GM23338 (cell line): Measurements from ENCODE around the gene BAMBI.

Source experiments
- CREB1 ChIP-seq: fragments of 250-450 bp; sonication (Bioruptor Pico); IDR thresholded peaks from 2 replicates; pipeline ENCODE4 v1.5.0; 2020; ENCODE audit warnings: low read depth, mild to moderate bottlenecking, moderate library complexity
- EZH2 ChIP-seq: fragments of 200-600 bp; sonication (generic); IDR thresholded peaks from one replicate; pipeline ENCODE4 v1.8.0; 2017; ENCODE audit warnings: antibody characterized with exemption, mild to moderate bottlenecking, low read depth; ENCODE audit not compliant: unreplicated experiment
- EZH2phosphoT487 ChIP-seq: fragments of 200-600 bp; sonication (generic); IDR thresholded peaks from one replicate; pipeline ENCODE4 v1.8.1; 2018; ENCODE audit warnings: antibody characterized with exemption; ENCODE audit not compliant: unreplicated experiment
- JUNB ChIP-seq: IDR thresholded peaks from one replicate; pipeline ENCODE4 v1.6.1; 2016; ENCODE audit warnings: antibody characterized with exemption; ENCODE audit not compliant: unreplicated experiment
- POLR2AphosphoS5 ChIP-seq: IDR thresholded peaks from 2 replicates; pipeline ENCODE4 v1.6.1; 2016; ENCODE audit warnings: antibody characterized with exemption, low read depth
- TF ChIP-seq, protein P1 (sequence below), 2 experiments: fragments of 200-600 bp in 1 of 2; sonication (generic) in 1 of 2; conservative IDR thresholded peaks; 2 replicates each; pipeline versions ENCODE4 v1.5.1 to v1.6.1; 2016 to 2017; ENCODE audit warnings: antibody characterized with exemption in 2 of 2, low read depth in 2 of 2, mild to moderate bottlenecking in 2 of 2, moderate library complexity in 1 of 2
- TF ChIP-seq, protein P2 (sequence below): IDR thresholded peaks from one replicate; pipeline ENCODE4 v1.6.1; 2018; ENCODE audit warnings: antibody characterized with exemption; ENCODE audit not compliant: unreplicated experiment

DNA sequence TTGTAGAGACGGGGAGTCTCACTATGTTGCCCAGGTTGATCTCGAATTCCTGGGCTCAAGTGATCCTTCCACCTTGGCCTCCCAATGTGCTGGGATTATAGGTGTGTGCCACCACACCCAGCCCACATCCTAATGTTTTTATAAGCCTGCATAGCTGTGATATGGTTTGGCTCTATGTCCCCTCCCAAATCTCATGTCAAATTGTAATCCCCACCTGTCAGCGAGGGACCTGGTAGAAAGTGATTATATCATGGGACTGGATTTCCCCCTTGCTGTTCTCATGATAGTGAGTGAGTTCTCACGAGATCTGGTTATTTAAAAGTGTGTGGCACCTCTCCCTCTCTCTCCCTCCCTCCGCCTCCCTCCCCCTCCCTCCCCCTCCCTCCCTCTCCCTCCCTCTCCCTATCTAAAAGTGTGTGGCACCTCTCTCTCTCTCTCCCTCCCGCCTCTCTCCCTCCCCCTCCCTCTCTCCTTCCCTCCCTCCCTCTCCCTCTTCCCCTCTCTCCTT is 13.9 kb downstream of the BAMBI start:
- no peak for TF ChIP-seq EZH2
- TF ChIP-seq, protein P1, sequence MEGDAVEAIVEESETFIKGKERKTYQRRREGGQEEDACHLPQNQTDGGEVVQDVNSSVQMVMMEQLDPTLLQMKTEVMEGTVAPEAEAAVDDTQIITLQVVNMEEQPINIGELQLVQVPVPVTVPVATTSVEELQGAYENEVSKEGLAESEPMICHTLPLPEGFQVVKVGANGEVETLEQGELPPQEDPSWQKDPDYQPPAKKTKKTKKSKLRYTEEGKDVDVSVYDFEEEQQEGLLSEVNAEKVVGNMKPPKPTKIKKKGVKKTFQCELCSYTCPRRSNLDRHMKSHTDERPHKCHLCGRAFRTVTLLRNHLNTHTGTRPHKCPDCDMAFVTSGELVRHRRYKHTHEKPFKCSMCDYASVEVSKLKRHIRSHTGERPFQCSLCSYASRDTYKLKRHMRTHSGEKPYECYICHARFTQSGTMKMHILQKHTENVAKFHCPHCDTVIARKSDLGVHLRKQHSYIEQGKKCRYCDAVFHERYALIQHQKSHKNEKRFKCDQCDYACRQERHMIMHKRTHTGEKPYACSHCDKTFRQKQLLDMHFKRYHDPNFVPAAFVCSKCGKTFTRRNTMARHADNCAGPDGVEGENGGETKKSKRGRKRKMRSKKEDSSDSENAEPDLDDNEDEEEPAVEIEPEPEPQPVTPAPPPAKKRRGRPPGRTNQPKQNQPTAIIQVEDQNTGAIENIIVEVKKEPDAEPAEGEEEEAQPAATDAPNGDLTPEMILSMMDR (conservative IDR thresholded peaks at IDR 0.05; ENCODE audit: low read depth in 2 of 2): no peak
- TF ChIP-seq POLR2AphosphoS5: no peak
- no peak for TF ChIP-seq JUNB
- TF ChIP-seq EZH2phosphoT487: no peak
- TF ChIP-seq, protein P2, sequence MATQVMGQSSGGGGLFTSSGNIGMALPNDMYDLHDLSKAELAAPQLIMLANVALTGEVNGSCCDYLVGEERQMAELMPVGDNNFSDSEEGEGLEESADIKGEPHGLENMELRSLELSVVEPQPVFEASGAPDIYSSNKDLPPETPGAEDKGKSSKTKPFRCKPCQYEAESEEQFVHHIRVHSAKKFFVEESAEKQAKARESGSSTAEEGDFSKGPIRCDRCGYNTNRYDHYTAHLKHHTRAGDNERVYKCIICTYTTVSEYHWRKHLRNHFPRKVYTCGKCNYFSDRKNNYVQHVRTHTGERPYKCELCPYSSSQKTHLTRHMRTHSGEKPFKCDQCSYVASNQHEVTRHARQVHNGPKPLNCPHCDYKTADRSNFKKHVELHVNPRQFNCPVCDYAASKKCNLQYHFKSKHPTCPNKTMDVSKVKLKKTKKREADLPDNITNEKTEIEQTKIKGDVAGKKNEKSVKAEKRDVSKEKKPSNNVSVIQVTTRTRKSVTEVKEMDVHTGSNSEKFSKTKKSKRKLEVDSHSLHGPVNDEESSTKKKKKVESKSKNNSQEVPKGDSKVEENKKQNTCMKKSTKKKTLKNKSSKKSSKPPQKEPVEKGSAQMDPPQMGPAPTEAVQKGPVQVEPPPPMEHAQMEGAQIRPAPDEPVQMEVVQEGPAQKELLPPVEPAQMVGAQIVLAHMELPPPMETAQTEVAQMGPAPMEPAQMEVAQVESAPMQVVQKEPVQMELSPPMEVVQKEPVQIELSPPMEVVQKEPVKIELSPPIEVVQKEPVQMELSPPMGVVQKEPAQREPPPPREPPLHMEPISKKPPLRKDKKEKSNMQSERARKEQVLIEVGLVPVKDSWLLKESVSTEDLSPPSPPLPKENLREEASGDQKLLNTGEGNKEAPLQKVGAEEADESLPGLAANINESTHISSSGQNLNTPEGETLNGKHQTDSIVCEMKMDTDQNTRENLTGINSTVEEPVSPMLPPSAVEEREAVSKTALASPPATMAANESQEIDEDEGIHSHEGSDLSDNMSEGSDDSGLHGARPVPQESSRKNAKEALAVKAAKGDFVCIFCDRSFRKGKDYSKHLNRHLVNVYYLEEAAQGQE: no peak
- no peak for TF ChIP-seq CREB1 (CRISPR knock-in tag)
